ENCODE results near the gene PRC1.
"Not testable (repeated sequence)": the region's sequence is repeated elsewhere in the genome, so short reads cannot be mapped to it uniquely, and the experiment has no call there.

PRC1 gene, protein sequence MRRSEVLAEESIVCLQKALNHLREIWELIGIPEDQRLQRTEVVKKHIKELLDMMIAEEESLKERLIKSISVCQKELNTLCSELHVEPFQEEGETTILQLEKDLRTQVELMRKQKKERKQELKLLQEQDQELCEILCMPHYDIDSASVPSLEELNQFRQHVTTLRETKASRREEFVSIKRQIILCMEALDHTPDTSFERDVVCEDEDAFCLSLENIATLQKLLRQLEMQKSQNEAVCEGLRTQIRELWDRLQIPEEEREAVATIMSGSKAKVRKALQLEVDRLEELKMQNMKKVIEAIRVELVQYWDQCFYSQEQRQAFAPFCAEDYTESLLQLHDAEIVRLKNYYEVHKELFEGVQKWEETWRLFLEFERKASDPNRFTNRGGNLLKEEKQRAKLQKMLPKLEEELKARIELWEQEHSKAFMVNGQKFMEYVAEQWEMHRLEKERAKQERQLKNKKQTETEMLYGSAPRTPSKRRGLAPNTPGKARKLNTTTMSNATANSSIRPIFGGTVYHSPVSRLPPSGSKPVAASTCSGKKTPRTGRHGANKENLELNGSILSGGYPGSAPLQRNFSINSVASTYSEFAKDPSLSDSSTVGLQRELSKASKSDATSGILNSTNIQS

DNA sequence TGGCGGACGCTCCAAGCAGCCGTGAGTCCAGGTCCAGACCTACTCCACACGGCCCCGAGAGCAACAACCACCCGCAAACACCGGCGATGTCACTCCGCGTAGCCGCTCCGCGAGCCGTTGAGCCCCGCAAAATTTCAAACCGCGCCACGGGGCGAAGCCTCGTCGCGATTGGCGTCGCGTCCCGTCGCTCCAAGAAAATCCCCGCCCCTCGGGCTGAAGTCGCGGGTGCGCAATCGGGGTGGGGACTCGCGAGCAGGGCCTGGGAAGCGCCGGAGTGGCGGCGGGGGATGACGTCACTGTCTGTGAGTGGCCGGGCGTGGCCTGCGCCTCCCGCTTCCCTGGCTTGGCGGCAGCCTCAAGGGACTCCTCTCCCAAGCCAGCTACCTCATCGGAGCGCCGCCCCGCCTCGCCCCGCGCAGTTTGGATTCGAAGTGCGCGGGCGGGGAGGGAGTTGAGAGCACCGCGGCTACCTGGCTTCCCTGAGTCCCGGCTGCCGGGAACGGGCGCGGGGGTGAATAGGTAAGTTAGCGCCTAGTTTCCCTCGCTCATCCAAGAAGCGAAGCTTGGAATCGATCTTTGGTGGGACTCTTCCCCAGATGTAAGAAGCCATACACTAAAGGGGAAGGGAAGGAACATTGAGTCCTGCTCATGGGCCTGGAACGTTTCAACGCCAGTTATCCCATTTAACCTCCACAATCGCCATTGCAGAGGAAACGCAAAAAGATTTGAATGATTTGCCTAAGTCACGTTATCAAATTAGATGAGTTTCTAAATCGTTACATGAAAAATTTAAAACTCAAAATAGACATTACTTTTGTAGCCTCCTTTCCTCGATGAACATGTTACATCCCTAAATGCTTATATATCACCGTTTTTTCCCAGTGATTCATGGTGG is at the start of gene PRC1:
PRC1 (minus strand) TSS at position 119 of the 895 bp plus-strand sequence; CDS start at position 1, 118 bp downstream.
- peak; percentile 91 for DNase-seq

DNA sequence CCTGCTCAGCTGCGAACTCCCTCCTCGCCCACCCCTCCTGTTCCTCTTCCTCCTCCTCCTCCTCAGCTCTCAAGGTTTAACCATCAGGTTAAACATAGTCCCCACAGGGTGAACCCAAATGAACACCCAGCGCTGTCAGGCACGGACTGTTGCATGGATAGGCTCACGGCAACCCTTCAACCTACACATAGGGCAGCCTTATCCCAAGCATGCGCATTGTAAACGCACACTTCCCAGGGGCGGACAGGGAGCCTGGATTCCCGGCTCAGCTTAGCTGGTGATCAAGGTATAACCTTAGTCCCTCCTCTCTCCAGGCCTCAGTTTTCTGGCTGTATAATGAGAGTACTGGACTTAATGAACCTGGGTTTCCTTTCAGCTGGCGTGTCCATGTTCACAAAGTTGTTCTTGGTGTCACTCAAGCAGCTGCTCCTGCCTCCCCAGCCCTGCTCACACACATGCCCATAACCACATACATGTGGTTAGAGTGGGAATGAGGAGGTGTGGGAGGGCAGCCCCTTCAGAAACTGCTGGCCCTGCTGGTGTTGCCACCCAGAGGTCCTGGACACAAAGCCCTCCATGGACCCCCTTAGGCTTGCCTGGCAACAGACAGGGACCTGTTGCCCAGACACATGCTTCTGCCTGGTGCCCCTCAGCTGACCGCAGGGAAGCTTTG is 49.0 kb upstream of the PRC1 start:
- DNase-seq = no peak

DNA sequence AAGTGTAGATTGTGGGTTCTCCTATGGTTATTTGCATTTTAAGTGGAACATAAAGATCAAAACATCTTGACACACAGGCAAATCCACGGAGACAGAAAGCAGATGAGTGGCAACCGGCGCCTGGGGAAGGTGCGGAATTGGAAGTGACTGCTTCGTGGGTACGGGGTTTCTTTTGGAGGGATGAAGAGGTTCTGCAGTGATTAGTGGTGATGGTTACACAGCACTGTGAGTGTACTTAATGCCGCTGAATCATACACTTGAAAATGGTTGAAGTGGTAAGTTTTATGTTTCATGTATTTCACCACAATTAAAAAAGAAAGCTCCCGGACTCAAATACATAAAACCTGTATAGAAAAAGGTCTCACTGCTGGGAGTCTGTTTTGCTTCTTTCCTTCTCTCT is 46.5 kb upstream of the PRC1 start:
- no peak for DNase-seq

DNA sequence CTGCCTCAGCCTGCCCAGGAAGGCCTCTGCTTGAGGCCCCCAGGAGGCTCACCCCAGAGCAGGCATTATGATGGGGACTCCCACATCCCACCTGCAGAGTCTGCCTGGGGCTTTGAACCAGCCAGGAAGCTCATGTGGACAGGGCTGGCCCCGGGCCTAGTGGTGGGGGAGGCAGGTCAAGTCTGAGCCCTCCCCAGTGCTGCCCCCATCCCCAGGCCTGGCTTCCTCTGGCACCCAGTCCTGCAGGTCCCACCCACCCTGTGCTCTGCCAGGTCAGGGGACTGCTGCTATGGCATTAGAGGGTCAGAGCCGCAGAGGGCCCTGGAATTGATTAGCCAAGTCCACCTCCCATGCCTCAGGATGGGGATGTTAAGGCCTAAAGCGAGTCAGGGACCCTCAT is 45.7 kb upstream of the PRC1 start:
- DNase-seq = no peak

DNA sequence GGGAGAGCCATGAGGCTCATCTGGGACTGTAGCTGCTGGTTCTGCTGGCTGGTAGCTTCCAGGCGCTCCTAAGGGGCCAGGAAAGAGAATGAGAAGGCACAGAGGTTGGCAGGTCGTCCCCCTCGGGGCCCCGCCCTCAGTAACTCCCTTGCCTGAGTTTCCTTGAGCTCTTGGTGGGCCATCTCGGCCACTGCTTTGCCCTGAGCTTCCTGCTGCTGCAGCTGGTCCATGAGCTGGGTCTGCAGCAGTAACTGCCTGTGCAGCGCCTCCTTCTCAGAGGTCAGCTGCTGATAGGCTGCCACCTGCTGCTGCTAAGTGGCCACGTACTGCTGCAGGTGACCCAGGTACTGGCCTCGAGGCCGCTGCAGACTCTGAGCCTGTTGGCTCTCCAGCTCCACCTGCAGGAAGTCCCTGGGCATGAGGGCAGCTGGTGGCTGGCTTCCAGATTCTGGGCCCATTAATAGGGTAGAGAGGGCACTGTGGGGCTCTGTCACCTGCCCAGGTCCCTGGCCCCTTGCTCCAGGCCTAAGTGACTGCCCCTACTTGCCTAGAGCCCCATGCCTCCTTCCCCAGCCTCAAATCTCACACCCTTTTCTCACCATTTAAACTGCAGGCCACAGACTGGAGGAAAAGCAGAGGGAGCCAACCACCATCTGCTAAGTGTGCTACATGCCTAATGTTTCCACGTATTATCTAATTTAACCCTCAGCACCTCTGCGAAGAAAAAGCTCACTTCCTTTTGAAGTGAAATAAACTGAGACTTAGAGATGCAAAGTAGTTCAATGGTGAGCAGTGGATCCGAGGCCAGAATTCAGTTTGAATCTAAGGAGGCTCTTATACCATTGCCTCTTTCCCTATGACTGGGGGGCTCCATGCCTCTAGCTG is 38.8 kb upstream of the PRC1 start:
- no peak for DNase-seq

DNA sequence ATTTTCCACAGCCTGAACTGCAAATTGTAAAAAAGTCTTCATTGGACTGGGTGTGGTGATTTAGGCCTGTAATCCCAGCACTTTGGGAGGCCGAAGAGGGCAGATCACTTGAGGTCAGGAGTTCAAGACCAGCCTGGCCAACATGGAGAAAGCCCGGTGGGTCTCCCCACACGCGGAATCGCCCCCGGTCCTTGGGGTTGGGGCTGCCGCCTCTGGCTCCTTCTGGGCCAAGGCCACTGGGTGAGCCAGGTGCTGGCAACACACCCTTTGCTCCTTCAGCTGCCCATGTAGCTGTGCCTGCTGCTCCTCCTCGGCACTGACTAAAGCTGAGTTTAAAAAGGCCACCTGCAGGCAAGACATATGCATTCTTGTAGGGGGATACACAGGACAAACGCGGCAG is 37.5 kb upstream of the PRC1 start:
- no peak for DNase-seq

DNA sequence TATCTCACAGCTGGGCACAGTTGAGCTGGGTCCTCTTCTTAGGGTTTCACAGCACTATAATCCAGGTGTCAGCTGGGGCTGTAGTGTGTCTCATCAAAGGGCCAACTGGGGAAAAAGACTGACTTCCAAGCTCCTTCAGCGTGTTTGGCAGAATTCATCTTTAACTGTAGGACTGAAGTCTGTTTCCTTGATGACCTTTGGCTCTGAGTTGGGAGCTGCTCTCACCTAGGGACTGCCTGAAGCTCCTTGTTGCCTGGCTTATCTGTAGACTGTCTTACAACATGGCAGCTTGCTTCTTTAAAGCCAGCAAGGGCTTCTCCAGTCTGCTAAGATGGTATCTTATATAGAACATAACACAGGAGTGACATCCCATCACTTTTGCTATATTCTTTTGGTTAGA is 33.3 kb upstream of the PRC1 start:
- no peak for DNase-seq

DNA sequence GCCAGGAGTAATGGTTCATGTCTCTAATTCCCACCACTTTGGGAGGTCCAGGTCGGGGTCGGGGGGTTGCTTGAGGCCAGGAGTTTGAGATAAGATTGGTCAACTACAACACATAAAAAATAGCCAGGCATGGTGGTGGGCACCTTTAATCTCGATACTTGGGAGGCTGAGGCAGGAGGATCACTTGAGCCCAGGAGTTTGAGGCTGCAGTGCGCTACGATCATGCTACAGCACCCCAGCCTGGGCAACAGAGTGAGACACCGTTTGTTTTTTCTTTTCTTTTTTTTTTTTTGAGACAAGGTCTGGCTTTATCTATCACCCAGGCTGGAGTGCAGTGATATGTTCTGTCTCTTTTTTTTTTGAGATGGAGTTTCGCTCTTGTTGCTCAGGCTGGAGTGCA is 29.4 kb upstream of the PRC1 start:
- DNase-seq = no peak

DNA sequence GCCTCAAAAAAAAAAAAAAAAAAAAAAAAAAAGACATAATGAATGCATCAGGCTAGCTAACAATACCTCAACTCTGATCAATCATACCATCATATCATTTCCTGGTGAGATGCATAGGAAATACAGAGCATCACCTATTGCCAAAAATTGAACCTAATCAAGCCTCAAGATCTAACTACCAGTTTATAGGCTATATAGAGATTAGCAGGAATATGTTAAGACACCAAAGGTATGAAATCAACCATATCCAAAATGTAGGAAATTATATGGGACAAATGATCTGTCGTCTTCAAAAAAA is 28.4 kb upstream of the PRC1 start:
- DNase-seq = no peak

DNA sequence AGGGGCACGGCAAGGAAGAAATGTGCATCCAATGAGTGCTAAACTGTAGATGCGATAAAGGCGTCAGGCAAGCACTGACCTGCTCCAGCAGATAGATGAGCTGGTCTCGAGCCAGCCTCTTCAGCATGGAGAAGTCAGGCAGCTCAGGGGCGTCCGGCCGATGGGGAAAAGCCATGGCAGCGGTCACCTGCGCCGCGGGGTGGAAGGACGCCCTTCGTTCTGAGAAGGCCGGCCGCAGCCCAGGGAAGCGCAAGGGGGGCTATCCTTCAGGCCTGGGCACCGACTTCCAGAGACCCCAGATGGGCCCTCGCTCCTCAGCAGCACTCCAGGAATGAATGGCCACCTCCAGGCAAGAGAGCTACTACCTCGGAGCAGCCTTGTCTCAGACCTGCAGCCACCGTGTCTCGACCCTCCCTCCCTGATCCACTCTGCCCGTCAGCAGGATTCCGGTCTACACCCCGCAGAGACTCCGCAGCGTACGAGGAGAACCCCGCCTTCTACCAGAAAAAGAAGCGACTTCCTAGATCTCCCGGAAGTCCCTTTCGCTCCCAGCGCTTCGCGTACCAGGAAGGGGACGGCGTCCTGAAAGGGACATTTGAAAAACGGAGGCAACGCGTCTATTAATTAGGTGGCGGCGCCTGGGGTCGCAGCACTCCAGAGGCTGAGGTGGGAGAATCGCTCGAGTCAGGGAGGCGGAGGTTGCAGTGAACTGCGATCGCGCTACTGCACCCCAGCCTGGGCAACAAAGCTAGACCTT is 27.9 kb upstream of the PRC1 start, which contains the start of gene VPS33B:
VPS33B (minus strand) TSS at position 520 of the 757 bp plus-strand sequence; CDS start at position 175, 345 bp downstream.
- DNase-seq = peak; percentile 80

DNA sequence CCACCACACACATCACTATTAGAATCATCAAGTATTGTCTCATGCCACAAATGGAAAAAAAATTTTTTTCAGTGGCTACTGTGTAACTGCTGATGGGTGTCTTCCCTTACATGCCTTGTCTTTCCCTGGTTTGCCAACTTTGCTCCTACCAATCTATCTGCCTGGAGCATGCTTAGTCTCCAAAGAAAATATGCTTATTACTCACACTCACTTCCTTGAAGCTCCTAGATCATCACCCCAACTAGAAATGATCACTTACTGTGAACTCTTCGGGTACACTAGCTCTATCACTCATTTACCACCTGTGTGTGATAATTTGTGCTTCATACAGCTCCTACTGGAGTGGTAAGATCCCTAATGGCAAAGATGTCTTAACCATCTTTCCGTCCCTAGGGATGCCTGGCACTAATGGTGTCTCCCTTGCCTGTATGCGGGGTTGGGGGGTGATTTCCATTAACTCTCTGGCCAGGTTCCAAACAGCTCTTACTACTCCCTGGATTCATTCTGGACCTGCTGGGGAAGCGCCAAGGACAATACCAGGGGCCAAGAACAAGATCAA is 27.3 kb upstream of the PRC1 start:
- no peak for DNase-seq

DNA sequence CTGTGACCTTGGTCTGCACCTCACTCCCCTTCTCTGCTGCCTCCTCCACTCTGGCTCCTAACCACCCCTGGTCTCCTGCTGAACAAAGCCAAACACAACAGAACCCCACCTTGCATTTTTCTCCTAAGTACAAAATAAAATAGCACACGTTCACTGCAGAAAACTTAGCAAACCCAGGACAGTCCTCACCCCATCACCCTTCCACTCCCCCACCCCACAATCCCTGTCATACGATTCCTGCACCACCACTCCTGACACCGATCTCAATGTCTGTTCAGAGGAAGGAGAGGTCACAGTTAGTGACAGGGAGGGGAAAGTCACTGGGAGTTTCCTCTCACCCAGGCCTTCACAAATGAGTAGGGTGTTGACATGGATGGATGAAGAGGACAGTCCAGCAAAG is 23.8 kb upstream of the PRC1 start:
- no peak for DNase-seq

DNA sequence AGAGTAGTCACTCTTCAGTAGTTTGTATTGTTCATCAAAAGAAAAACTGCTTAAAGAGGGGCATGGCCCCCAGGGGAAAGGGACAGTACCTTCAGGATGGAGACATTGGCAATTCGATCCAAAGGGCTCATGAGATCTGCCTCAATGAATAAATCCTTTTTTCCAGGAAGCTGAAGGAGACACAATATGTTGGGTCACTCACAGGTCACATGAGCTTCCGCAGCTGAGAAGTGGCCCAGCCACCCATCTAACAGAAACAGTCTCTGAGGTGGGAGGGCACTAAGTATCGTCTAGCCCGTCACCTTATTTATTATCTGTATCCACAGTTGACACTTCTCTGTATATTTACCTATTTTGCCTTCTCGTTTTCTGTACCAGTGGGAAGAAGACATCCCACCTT is 23.4 kb upstream of the PRC1 start:
- no peak for DNase-seq

DNA sequence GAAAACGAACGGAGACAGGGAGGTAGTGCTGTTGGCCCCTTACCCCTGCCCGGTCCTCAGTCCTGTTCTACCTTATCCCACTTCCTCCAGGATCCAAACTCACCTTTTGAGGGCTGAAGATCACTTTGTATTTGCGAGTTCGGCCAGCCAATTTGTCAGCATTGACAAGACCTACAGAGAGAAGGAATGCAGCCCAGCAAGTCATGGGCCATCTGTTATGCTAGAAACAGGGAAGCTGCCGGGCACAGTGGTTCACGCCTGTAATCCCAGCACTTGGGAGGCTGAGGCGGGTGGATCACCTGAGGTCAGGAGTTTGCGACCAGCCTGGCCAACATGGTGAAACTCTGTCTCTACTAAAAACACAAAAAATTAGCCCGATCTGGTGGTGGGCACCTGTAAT is 19.4 kb upstream of the PRC1 start:
- DNase-seq = not testable (repeated sequence)

DNA sequence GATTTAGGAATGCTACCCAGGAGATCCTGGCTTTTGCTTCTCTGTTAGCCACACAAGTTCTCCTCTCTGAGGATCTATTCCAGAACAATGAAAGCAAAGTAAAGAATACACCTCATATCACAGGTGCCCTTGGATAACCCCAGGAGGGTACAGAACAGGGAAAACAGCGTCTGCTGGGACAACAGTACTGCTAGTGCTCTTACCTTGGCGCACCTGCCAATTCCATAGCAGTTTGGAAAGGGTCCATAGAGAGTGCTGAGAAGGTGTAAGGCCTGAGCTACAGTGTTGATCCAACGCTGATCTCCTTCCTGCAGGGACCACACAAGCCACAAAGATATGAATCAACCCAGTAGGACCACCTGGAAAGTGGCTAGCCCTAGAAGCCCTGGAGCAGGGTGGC is 12.9 kb upstream of the PRC1 start:
- no peak for DNase-seq

DNA sequence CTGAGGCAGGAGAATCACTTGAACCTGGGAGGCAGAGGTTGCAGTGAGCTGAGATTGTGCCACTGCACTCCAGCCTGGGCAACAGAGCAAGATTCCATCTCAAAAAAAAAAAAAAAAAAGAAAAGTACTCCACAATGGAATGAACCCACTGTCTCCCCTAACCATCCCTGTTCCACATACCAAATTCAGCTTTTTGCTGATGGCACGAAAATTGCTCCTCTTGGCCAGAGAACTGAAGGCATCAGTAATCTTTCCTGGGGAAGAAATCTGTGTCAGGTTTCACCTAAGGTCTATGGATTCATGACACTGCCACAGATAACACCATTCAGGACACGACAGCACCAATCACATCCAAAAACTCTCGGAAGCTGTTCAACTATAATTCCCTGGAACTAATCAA is 6.9 kb upstream of the PRC1 start:
- no peak for DNase-seq

DNA sequence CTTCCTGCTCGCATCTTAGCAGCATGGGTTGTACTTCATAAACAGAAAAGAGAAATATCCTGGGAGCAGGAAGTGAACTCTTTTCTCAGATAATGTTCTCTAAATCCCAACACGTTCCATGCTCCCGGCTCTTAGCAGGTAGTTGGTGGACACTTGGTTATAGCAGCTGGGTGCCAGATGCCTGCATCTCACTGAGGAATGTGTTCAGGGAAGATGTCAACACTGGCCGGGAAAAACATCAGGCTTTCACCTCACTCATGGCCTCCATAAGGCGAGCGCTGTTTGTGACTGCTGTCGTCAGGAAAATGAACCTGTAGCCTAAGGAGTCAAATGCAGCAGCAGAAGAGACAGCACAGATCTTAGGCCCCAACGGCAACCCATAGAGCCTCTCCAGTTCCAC is 4.4 kb upstream of the PRC1 start:
- DNase-seq = no peak

DNA sequence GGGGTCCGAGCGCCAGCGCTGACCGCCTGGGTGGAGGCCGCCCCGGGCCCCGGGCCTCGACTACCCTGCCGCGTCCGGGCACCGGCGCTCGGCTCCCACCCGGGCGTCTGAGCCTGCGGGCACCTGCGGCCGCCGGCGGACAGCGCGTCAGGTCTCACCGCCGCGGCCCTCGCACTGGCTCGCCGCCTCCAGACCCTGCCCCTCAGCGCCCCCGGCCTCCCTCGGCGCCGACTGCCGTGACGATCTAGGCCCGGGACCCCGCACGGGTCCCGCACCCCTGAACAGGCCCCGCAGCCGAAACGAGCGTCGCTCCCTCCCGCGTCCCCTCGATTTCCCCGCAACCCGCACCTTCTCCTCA is 297 bp downstream of the PRC1 start:
- no peak for DNase-seq

DNA sequence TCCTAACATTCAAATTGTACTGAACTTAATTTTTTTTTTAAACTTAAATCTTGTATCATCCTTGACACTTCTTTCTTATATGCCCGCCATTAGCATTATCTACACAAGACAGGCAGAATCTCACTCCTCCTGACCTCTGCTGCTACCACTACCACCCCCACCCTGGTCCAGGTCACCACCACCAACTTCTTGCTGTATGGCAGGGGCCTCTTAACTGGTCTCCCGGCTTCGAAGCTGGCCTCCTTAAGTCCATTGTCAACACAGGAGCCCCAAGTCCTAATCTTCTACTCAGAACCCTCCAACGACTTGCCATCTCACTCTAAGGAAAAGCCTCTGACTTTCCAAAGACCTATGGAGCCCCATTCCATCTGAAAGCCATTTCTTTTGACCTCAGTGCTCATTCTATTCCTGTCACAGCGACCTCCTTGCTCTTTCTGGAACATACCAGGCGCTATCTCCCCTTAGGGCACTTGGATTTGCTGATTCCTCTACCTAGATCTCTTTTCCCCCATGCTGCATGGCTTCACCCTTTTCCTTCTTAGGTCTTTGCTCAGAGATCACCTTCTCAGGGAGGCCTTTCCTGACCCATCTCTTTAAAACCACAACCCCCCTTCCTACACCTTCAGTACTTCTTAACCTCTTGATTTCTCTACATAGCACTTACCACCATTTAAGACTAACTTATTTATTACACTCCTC is 2.6 kb downstream of the PRC1 start:
- DNase-seq = no peak

DNA sequence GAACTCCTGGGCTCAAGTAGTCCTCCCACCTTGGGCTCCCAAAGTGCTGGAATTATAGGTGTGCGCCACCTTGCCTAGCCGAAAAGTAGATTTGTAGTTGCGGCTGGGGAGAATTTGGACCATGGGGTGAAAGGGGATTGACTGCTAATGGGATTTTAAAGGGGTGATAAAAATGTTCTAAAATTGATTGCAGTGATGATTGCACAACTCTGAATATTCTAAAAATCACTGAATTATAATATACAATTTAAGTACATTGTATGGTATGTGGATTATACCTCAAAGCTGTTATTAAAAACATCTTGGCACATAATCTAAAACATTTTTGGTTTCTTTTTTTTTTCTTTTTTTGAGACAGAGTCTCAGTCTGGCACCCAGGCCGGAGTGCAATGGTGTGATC is 3.9 kb downstream of the PRC1 start:
- no peak for DNase-seq
